HepG2 (cell line): ENCODE measurements around the gene RPP25L. TPM values are rescaled to one million over a fixed set of nuclear protein-coding genes. Genes with fewer than 3 reads are reported as not detected.

Source experiments
- FOXK1 ChIP-seq: sonication (generic); formaldehyde crosslinking; IDR thresholded peaks from 2 replicates; pipeline ENCODE4 v1.4.0; 2020; ENCODE audit warnings: low read depth, missing genetic modification reagents, borderline replicate concordance
- FOXP4 ChIP-seq: sonication (generic); formaldehyde crosslinking; IDR thresholded peaks from 2 replicates; pipeline ENCODE4 v1.4.0; 2020; ENCODE audit warnings: missing genetic modification reagents
- MYPOP ChIP-seq: sonication (generic); formaldehyde crosslinking; IDR thresholded peaks from 2 replicates; pipeline ENCODE4 v1.8.1; 2023; ENCODE audit warnings: mild to moderate bottlenecking, moderate library complexity, missing genetic modification reagents
- RARA ChIP-seq: IDR thresholded peaks from 2 replicates; pipeline ENCODE4 v1.6.1; 2016; ENCODE audit warnings: missing genetic modification reagents, missing compliant biosample characterization
- SIN3B ChIP-seq: fragments of 150-350 bp; IDR thresholded peaks from 2 replicates; pipeline ENCODE4 v1.6.1; 2014; ENCODE audit warnings: low read length
- SKIL ChIP-seq: sonication (generic); formaldehyde crosslinking; IDR thresholded peaks from 2 replicates; pipeline ENCODE4 v1.8.0; 2022; ENCODE audit warnings: missing genetic modification reagents, mild to moderate bottlenecking, moderate library complexity, borderline replicate concordance
- SP2 ChIP-seq: sonication (generic); formaldehyde crosslinking; IDR thresholded peaks from 2 replicates; pipeline ENCODE4 v1.5.1; 2020; ENCODE audit warnings: mild to moderate bottlenecking, missing genetic modification reagents
- ZNF318 ChIP-seq: sonication (generic); formaldehyde crosslinking; IDR thresholded peaks from 2 replicates; pipeline ENCODE4 v1.4.0; 2020; ENCODE audit warnings: mild to moderate bottlenecking, missing genetic modification reagents
- ZNF510 ChIP-seq: sonication (generic); formaldehyde crosslinking; IDR thresholded peaks from 2 replicates; pipeline ENCODE4 v1.4.0; 2020; ENCODE audit warnings: low read depth, mild to moderate bottlenecking, missing genetic modification reagents
- ZNF564 ChIP-seq: sonication (generic); formaldehyde crosslinking; IDR thresholded peaks from 2 replicates; pipeline ENCODE4 v1.8.1; 2023; ENCODE audit warnings: mild to moderate bottlenecking, missing genetic modification reagents
- ZNF572 ChIP-seq: sonication (generic); formaldehyde crosslinking; IDR thresholded peaks from 2 replicates; pipeline ENCODE4 v1.5.1; 2020; ENCODE audit warnings: mild to moderate bottlenecking, missing genetic modification reagents
- ZNF644 ChIP-seq: IDR thresholded peaks from 2 replicates; pipeline ENCODE4 v1.6.1; 2016; ENCODE audit warnings: low read depth
- ZNF772 ChIP-seq: sonication (generic); formaldehyde crosslinking; IDR thresholded peaks from 2 replicates; pipeline ENCODE4 v1.5.0; 2020; ENCODE audit warnings: mild to moderate bottlenecking, missing genetic modification reagents
- polyA plus RNA-seq, 8 experiments: library from polyadenylated mRNA; depleted of rRNA in 3 of 8; stranded (reverse) in 7 of 8; unstranded in 1 of 8; fragments of >200 nt; fragmentation: Illumina TruSeq in 4 of 8; extraction: Trizol in 4 of 8; gene quantifications; 2 replicates each; pipeline versions ENCODE4 v1.2.1 to v1.2.3, GENCODE V29; 2011 to 2016; ENCODE audit warnings: low read depth in 4 of 8, missing spikeins in 1 of 8, mixed read lengths in 1 of 8; ENCODE audit not compliant: insufficient read depth in 1 of 8
- total RNA-seq, 5 experiments: library from RNA; depleted of rRNA; stranded (reverse); fragments of >200 nt; fragmentation: Illumina TruSeq; extraction: Trizol; gene quantifications; 2 replicates each; pipeline ENCODE4 v1.2.3, GENCODE V29; 2016; ENCODE audit warnings: low read depth in 1 of 5

RPP25L gene
- total and polyA plus RNA-seq, 2 of the 13 experiments (the other 11 are each of a cell fraction or from before 2014, with no cell fraction given) = 24.5 to 27.3 TPM

DNA sequence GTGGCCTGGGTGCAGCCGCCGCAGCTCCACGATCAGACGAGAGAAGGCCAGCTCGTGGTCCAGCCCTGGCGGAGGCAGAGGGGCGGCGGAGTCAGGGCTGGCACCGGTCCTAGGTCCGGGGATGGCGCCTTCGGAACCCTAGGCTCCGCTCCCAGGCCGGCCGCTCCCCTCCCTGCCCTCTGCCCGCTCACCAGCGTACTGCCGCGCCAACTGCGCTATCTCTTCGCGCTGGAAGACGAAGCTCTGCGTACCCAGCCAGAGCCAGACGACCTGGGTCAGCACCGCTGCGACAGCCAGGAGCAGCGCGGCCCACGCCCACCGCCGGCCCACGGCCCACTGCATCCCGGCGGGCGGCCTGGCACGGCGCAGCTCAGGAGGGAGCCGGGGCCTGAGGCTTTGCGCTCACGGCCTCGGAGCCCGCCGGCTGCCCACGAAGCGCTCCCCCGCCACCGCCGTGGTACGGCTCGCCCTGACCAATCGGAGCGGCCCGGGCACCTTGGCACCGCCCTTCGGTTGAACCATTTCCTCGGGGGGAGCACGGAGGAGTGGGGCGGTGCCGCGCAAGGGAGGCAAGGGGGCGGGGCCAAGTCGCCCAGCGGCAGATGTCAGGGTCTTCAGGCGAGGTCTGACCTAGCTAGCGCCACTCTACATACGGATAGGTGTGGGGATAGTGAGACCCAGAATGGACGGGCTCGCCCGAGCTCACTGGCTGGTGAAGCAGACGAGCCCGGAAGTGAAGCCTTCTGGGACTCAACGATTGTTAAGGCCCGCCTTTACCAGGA lies 25.6 kb upstream of the RPP25L start, which contains the start of gene SIGMAR1 (continued):
- TF ChIP-seq ZNF564 (CRISPR knock-in tag) (peak; percentile 87), SP2 (CRISPR knock-in tag) (peak; percentile 81), ZNF318 (CRISPR knock-in tag) (no peak), SKIL (CRISPR knock-in tag) (no peak), MYPOP (CRISPR knock-in tag) (peak; percentile 98), ZNF772 (CRISPR knock-in tag) (0 out of 2 replicates have a peak, but pooled peaks have one; percentile 28), ZNF510 (CRISPR knock-in tag) (peak; percentile 45; the same call in 1 of the 2 replicates), ZNF644 (CRISPR knock-in tag) (no peak), SIN3B (no peak), FOXK1 (CRISPR knock-in tag) (no peak; the same call in 1 of the 2 replicates), ZNF572 (CRISPR knock-in tag) (peak; percentile 78; the same call in 1 of the 2 replicates), RARA (CRISPR knock-in tag) (peak; percentile 38; the same call in 1 of the 2 replicates), FOXP4 (CRISPR knock-in tag) (peak; percentile 33; the same call in 1 of the 2 replicates)
